Left ventricle myocardium inferior (tissue), 1 donor: ENCODE data around the gene RARG. TPM values are rescaled to one million over a fixed set of nuclear protein-coding genes. Genes with fewer than 3 reads are reported as not detected.

Experiments used
- DNase-seq: peaks from one replicate; pipeline ENCODE4 v3.0.0-alpha.2; 2020
- H3K27ac ChIP-seq: fragments of 200-600 bp; replicated peaks from 2 replicates; pipeline ENCODE4 v1.8.0; 2021
- H3K27me3 ChIP-seq: fragments of 200-600 bp; 2 replicates; pipeline ENCODE4 v1.8.0; 2021; ENCODE audit warnings: low read depth
- H3K36me3 ChIP-seq: fragments of 200-600 bp; 2 replicates; pipeline ENCODE4 v1.8.0; 2021
- H3K4me1 ChIP-seq: fragments of 200-600 bp; 2 replicates; pipeline ENCODE4 v1.8.0; 2021
- H3K4me3 ChIP-seq: fragments of 200-600 bp; 2 replicates; pipeline ENCODE4 v1.8.0; 2021; ENCODE audit warnings: mild to moderate bottlenecking, moderate library complexity
- H3K9me3 ChIP-seq: fragments of 200-600 bp; replicated peaks from 2 replicates; pipeline ENCODE4 v1.8.0; 2021
- intact Hi-C: fragments of 100-400 bp; cut with micrococcal nuclease; formaldehyde crosslinking; loops from one replicate; pipeline ENCODE4 v1.11.0; 2022
- total RNA-seq: library from RNA; stranded (reverse); fragmentation: NEBNext Ultra II Directional; extraction: Animal tissue kit (Norgen Biotek cat#: 25700); gene quantifications from one replicate; pipeline ENCODE4 v1.2.1, GENCODE V29; 2021
- TF ChIP-seq, protein P1 (sequence below): fragments of 200-600 bp; IDR thresholded peaks from 2 replicates; pipeline ENCODE4 v1.8.0; 2021; ENCODE audit warnings: antibody characterized with exemption, mild to moderate bottlenecking, borderline replicate concordance
- donor health status: DM: no; HTN: yes; CAD: no; lungs with severe emphysema.

The RARG gene
- total RNA-seq, 1 donor from 2014 or later: 14.9 TPM

DNA sequence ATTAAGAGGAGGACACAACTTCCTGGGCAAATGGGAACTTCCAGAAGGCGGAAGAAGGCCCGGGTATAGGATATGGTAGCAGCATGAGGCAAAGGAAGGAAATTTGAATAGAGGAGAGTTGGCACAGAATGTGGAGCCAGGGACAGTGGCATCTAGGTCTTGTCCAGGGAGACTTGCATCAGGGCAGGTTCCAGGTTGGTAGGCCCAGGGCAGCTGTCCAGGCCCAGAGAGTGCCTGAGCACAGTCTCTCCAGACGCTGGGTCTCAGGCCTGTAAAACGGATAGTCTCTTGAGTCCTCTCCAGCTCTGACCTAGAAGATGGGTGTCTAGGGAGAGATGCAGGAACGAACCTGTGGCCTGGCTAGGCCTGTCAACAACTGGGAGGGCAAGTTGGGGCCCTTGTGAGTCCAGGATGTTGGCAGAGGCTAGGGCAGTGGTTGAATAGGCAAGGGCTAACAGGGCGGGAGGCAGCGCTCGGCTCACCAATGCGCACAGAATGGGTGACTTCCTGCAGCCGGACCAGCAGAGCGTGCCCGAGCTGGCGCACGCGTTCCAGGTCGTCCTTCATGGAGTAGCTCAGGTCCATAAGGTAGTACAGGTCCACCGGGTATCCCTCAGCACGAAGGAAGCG is 34.9 kb downstream of the RARG start:
- TF ChIP-seq, protein P1, sequence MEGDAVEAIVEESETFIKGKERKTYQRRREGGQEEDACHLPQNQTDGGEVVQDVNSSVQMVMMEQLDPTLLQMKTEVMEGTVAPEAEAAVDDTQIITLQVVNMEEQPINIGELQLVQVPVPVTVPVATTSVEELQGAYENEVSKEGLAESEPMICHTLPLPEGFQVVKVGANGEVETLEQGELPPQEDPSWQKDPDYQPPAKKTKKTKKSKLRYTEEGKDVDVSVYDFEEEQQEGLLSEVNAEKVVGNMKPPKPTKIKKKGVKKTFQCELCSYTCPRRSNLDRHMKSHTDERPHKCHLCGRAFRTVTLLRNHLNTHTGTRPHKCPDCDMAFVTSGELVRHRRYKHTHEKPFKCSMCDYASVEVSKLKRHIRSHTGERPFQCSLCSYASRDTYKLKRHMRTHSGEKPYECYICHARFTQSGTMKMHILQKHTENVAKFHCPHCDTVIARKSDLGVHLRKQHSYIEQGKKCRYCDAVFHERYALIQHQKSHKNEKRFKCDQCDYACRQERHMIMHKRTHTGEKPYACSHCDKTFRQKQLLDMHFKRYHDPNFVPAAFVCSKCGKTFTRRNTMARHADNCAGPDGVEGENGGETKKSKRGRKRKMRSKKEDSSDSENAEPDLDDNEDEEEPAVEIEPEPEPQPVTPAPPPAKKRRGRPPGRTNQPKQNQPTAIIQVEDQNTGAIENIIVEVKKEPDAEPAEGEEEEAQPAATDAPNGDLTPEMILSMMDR: no peak
- peaks cover 16% of the 10 kb centered on the region for H3K4me1 ChIP-seq
- H3K36me3 ChIP-seq: no peaks in the 10 kb centered on the region
- H3K27ac ChIP-seq: no peak overlapping the region
- DNase-seq: no peak
- intact Hi-C loops: loop anchor here (5.0 kb wide), 2 partner anchors 35 to 130 kb away; no protein-coding TSS in a partner anchor
- no peaks in the 10 kb centered on the region for H3K9me3 ChIP-seq
- H3K4me3 ChIP-seq: peak overlapping the region; percentile 60
- no peaks in the 10 kb centered on the region for H3K27me3 ChIP-seq

DNA sequence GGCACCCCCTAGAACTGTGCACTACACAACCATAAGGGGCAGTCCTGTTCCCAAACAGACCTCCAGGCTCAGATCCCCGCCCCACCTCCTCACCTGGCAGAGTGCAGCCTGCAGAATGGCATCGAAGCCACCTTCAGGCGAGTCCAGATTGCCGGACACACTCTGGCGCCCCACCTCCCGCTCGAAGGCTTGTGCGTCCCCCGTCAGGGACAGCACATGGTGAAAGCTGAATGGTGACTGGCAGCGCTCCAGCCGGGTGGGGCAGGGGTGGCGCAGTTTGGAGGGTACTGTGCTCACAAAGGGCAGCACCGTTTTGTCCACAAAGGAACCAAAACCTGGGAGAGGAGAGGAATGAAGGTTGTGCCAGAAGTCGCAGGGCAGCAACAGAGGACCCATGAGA is 35.5 kb downstream of the RARG start:
- intact Hi-C loops: loop anchor here (5.0 kb wide), 2 partner anchors 34 to 129 kb away; no protein-coding TSS in a partner anchor
- DNase-seq: no peak
- Histone ChIP-seq H3K9me3 (no peaks in the 10 kb centered on the region), H3K4me3 (no peak overlapping the region), H3K27me3 (no peaks in the 10 kb centered on the region), H3K27ac (no peak overlapping the region), H3K4me1 (peaks cover 16% of the 10 kb centered on the region), H3K36me3 (no peaks in the 10 kb centered on the region)
- TF ChIP-seq, protein P1: no peak

DNA sequence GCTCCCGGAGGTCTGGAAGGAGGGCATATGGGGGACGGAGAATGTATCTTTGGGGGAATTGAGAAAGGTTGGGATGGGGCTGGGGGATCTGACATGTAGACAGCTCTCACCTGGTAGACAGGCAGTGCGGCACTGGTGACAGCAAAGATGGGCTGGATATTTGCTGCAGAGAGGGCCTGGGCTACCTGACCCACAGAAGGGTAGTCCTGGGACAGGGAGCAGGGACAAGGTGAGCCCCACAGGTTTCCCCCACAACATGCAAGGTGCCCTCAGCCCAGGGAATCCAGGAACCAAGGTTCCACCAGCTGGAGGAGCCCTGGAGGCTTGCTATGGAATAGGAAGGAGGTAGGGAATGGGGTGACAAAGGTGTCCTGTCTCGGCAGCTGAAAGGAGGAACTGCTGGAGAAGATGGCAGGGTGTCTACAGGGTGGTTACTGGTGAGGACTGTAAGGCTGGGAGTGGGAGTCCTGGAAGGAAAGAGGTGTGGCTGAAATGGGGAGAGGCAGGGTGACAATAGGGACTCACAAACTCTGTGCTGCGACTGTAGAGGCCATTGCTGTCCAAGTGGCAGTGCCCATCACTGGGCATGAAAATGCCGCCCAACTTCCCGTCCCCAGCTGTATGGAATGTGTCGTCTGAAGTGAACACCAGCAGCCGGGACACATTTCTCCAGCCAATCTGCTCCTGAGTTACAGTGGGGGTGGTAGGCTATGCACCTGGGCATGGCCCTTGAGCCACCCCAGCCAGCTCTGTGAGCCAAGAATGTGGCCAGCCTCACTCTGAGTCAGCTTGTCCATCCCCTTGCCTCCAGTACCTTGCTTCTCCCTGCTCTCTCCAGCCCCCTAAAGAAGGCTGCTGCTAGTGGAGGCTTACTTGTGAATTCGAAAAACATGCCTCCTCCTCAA is 36.2 kb downstream of the RARG start:
- DNase-seq: no peak
- Histone ChIP-seq H3K27me3 (no peaks in the 10 kb centered on the region), H3K9me3 (no peaks in the 10 kb centered on the region), H3K36me3 (no peaks in the 10 kb centered on the region), H3K4me1 (peaks cover 16% of the 10 kb centered on the region), H3K27ac (no peak overlapping the region), H3K4me3 (no peak overlapping the region)
- intact Hi-C loops: loop anchor here (5.0 kb wide), 2 partner anchors 33 to 128 kb away; no protein-coding TSS in a partner anchor
- TF ChIP-seq, protein P1: no peak

GRCh38 chr12:53194973-53195372 is 37.0 kb downstream of the RARG start:
- Histone ChIP-seq H3K27ac (no peak overlapping the region), H3K4me1 (peaks cover 24% of the 10 kb centered on the region), H3K27me3 (no peaks in the 10 kb centered on the region), H3K4me3 (no peak overlapping the region), H3K36me3 (no peaks in the 10 kb centered on the region), H3K9me3 (no peaks in the 10 kb centered on the region)
- intact Hi-C loops: loop anchor here (5.0 kb wide), 2 partner anchors 33 to 128 kb away; no protein-coding TSS in a partner anchor
- TF ChIP-seq, protein P1: no peak
- no peak for DNase-seq

DNA sequence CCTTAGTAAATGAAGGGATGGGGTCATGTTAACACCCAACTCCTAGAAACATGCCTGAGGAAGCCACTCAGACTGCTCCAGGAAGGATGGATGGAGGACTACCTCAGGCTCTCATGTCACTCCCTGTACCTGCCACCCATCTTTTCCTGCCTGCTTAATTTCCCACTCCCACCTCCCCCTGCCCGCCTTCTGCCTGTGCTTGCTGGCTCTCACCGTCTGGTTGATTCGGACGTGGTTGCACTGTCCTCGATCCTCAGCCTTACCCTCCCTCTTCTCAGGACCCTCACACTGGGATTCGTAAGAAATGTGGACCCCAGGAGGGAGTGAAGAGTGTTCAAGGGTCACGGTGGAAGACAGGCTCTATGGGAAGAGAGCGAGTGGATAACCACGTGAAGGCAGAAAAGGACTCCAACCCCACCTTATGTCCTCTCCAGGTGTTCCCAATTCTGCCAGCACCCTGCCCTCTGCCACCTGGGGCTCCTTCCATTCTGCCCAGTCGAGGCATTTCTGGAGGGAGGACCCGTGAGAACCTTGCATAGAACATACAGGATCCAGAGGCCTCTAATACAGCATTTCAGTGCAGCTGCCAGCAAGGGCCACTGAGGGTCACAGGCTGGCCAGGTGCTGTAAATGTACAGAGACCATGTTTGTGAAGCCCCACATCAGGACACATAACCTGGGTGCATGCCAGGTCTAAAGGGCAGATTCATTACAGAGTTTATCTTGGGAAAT is 37.9 kb downstream of the RARG start:
- intact Hi-C loops: no loop called here
- Histone ChIP-seq H3K9me3 (no peaks in the 10 kb centered on the region), H3K36me3 (no peaks in the 10 kb centered on the region), H3K27ac (no peak overlapping the region), H3K4me1 (peaks cover 26% of the 10 kb centered on the region), H3K4me3 (no peak overlapping the region), H3K27me3 (no peaks in the 10 kb centered on the region)
- TF ChIP-seq, protein P1: no peak
- DNase-seq: no peak
